ENCODE data around the gene TBC1D8. TPM values are rescaled to one million over a fixed set of nuclear protein-coding genes. Genes with fewer than 3 reads are reported as not detected.
"Not testable (repeated sequence)": the region's sequence is repeated elsewhere in the genome, so short reads cannot be mapped to it uniquely, and the experiment has no call there.

Gene TBC1D8
- total RNA-seq = 32.4 TPM

DNA sequence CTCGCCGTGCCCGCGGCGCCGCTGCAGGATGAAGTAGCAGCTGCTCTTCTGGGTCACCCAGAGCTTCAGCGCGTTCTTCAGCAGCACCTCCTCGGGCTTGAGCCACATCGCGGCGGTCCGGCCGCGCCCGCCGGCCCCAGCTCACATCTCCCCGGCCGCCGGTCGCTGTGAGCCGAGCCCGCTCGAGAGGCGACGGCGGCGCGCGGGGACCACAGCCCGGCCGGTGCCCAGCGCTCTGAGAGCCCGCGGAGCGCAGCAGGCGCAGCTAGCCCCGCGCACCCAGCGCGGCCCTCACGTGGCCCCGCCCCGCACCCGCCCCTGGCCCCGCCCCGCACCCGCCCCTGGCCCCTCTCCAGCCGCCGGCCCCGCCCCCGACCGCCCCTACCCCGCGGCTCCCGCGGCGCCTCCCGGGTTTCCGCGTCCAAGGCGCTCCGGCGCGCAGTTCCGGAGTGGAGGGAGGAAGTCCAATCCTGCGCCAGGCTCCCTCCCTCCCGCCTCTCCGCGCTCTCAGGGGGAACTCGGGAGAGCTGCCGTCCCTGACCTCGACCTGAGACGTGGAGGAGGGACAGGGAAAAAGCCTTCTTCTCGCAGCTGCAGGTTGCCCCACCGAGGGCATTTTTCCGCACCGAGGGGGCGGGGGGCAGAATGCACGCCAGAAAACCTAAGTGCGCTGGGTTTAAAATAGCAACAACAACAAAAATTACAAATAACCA, at the start of gene TBC1D8:
TSS of gene TBC1D8 (minus strand) at position 237 of the 713 bp plus-strand sequence. CDS start at position 108, 129 bp downstream.
- peak; percentile 94 for DNase-seq

DNA sequence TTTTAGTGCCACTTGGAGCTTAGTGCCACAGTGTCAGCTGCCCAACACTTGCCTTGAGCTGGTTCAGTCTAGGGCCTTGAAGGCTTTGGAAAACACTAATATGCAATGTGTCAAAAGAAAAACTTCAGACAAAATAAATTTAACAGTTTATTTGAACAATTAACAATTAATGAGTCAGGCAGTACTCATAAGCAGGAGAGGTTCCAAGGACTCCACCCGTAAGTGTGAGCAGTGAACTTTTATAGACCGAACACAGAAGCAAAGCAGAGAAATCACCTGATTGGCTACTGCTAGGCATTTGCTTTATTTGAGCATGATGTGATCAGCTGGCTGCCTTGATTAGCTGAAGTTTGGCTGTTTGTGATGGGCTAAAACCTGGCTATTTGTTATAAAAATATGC, 49.5 kb upstream of the TBC1D8 start:
- DNase-seq = no peak

DNA sequence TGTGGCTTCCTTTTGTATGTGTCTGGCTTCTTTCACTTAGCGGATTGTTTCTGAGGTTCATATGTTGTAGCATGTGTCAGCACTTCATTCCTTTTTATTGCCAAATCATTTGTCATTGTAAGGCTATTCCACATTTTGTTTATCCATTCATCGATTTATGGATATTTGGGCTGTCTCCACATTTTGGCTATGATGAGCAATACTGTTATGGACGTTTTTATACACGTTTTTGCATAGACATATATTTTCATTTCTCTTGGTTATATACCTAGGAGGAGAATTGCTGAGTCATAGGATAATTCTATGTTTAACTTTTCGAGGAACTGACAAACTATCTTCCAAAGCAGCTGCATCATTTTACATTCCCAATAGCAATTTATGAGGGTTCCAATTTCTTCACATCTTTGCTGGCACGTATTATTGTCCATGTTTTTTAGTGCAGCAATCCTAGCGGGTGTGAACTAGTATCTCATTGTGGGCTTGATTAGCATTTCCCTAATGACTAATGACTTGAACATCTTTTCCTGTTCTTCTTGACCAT, 48.1 kb upstream of the TBC1D8 start:
- DNase-seq = no peak

DNA sequence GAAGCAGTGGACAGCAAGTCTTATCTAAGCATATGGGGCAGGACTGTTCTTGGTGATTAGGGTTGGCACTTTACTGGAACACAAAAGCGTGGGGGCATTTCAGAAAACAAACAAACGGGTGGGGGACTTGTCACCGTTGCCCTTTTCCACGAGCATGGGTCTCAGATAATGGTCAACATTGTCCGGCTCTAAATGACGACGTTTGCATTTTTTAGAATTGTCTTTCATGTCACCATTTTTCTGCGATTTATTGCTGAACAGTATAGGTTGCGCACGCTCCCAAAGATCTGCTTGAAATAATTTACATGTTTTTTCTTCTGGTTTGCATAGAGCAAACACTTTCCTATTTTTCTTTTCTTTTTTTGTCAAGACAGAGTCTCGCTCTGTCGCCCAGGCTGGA, 46.6 kb upstream of the TBC1D8 start:
- no peak for DNase-seq

DNA sequence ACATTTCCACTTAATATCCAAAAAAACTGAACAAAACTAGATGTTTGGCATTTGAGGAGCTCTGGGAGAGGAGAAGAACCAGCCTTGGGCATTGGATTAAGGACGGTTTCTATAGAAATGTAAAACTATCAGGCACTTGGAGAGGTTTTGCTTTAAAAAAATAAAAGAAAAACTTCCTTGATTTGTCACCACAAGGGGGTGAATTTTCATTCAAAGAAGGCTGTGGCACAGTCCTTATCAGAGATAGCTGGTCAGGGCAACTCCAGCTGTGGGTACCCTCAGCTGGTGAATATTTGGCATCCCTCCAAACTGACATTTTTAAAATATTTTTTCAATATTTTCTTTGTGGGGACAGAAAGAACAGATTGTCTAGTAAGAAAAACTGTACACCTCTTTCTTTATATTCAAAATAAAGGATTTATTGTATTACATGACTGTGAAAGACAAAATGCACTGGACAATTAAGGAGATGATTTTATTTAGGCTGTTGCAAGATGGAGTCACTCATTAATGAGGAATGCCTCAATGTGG, 46.1 kb upstream of the TBC1D8 start:
- no peak for DNase-seq

DNA sequence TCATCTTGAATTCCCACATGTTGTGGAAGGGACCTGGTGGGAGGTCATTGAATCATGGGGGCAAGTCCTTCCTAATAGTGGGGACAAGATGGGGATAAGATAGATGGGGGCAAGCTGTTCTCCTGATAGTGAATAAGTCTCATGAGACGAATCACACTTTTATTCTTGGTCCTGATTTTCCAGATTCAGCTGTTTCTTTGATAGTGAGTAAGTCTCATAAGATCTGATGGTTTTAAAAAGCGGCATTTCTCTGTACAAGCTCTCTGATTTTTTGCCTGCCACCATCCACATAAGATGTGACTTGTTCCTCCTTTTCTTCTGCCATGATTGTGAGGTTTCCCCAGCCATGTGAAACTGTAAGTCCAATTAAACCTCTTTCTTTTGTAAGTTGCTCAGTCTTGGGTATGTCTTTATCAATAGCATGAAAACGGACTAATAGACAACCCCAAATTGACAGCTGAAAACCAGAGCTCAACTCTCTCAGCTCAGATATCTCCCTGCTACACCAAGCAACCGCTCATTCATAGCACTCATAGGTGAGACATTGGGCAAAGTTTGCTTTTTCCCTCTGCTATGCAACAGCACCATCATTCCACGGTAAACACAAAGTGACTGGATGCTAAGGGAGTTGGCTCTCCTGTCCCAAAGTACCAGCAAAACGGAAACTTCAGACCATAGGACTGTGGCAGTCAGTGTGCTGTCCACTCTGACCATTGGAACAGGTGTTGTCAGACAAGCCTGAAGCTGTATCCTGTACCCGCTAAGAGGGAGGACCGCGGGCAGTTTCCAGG, 44.9 kb upstream of the TBC1D8 start:
- DNase-seq = no peak

DNA sequence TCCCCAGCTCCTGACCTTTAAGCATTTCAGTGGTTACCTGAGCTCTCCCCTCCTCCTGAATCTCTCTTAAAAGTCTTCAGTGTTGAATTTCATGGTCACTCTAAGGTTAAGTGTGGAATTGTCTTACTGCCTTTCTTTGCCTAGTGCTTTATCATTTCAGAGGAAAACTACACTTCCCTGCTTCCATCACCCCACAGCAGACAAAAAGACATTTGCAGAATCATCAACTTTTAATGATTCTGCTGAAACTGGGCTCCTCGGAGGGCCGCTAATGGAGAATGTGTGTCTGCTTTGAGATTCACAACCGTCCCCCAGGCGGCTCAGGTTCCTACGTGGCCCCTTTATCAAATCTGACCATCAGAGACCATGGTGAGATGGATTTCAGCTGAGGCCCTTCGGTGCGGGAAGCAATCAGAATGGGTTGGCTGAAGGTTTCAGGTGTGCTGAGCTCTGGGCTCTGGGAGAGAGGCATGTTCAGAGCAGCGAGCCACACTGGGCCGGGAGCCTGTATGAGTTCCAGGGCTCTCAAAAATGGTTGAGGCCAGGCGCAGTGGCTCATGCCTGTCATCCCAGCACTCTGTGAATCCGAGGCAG, 41.9 kb upstream of the TBC1D8 start:
- DNase-seq = no peak

DNA sequence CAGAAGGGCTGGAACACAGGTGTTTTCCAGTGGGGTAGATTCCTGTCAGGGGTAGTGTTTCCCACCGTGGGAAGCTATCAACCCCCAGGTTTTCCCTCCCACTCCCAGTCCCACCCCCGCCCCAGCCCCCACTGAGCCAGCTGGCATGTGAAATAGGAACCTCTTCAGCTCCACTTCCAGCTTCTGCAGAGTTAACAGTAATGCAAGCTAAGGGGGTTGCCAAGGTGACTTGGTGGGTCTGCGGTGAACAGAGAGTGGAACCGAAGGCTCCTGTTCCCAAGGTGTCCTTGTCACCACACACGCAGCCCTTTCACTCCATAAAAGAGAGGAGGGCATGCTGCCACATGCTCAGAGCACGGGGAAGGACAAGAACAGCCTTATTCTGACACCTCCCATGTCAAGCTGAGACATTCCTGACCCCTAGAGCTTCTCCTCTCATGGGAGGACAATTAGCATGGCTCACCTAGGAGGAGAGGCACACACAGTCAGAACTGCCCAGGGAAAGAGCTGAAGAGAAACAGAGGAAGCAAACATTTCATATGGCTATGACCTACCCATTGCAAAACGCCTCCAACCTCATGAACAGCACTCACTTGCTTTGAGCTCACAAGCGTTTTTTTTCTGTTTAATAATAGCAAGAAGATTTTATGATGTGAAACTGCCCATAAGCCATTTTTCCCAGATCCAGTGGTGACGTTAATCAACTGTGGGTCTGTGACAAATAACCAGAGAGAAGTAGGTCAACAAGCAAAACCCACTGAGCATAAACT, 39.8 kb upstream of the TBC1D8 start:
- peak; percentile 27 for DNase-seq

DNA sequence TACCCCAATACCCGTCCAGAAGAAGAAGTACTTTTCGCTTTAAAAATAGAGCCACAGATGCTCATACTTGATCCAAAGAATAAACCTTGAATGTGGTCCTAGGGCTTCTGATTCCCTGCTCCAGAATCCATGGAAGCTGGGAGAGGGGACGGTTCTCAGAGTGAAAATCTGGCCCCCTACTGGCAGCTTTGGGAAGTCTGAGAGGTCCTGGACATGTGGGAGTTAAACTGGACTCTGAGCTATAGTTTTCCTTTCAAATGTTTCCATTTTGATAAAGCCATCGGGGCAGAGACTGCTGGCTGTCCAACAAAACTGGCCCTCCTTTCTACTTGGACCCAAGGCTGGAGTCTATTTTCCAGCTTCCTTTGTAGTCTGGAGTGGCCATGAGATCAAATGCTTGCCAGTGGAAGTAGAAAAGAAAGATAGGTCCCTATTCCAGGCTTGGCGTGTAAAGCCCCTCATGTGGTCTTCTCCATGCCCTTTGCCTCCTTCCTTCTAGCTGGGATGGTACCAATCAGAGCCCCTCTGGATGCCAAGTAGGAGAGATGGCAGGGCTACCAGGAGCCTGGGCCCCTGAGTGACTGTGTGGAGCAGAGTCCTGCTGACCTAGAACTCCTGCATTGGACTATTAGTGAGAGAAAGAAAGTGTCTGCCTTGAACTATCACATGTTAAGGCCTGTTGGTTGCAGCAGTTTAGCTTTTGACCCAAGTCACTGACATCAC, 37.7 kb upstream of the TBC1D8 start:
- DNase-seq = no peak

DNA sequence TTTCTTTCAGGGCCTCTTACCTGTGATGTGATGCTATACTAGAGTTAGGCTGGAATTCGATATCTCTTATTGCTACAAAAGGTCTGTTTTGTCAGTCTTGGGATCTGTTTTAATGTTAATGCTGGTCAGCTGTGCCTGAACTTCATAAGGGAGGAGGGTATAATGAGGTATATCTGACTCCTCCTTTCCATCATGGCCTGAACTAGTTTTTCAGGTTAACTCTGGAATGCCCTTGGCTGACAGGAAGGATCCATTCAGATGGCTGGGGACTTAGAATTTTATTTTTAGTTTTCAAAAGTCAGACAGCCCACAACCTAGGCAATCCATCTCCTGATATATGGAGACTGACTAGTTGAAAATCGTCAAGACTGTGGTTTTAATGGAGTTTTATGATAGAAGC, 35.9 kb upstream of the TBC1D8 start:
- no peak for DNase-seq

DNA sequence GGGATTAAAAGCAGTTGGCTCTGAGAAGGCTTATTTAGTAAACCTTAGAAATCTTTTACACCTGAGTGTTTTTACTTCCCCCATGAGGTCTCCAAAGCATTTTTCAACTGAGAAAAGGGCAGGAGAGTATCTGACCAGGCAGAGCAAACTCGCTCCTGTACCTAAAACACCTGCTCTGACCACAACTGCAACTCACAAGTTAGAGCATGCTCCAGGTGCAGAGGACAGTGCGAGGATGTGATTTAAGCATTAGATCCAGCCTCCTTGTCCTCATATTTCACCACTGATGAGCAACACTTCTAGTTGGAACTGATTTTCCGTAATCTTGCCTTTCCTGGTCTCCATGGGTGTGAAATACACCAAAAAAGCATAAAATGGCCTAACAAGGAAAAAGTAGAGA, 34.5 kb upstream of the TBC1D8 start:
- no peak for DNase-seq

DNA sequence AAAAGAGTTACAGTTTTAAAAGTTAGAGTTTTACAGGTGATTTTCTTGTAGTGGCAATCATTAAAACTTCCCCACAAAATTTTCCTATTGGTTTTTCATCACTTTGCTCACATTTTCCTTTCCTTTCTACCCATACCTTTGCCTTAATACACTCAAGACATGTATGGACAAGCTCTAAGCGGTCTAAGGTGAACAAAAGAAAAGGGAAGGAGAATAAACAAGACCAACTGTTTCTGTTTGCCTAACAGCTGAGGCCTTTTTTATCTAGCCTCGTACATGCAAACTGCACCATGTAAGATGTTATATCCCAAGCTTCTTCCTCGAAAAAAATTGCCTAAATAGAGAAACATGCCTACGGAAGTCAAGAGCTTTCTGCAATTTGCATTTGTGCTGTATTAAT, 33.9 kb upstream of the TBC1D8 start:
- peak; percentile 22 for DNase-seq

DNA sequence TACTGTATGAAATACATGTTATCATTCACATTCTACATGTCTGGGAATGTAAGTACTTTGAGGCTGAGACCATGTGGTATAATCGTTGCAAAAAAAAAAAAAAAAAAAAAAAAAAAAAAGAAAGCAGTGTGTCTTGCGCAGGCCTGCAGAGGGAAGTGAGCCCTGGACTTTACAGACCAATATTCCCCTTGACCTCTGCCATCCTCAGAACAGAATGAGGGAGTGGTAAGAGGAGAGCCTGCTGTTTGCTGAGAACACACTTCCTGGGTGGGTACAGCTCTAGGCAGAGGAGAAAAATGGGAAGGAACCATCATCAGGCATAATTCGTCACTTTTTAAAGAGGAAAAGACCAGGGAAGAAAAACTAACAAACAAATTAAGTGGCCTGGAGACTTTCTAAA, 28.8 kb upstream of the TBC1D8 start:
- no peak for DNase-seq

DNA sequence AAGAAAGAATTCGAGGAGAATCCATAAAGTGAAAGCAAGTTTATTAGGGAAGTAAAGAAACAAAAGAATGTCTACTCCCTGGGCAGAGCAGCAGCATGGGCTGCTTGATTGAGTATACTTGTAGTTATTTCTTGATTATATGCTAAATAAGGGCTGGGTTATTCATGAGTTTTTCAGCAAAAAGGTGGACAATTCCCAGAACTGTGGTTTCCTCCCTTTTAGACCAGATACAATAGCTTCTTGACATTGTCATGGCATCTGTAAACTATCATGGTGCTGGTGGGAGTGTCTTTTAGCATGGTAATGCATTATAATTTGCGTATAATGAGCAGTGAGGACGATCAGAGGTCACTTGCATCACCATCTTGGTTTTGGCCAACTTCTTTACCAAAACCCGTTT, 25.6 kb upstream of the TBC1D8 start:
- no peak for DNase-seq

DNA sequence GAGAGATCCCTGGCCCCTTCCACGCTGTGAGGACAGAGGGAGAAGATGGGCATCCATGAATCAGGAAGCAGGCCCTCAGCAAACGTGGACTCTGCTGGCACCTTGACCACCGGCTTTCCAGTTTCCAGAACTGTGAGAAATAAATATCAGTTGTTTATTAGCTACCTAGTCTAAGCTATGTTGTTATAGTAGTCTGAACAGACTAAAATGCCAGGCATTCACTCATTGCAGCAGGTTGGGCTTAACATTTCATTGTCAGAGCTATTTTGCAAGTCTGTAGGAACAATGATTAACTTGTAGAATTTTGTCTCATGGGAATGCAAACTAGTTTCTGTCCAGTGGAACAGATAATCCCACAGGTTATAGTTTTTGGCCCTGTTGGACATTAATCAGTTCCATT, 24.8 kb upstream of the TBC1D8 start:
- no peak for DNase-seq

DNA sequence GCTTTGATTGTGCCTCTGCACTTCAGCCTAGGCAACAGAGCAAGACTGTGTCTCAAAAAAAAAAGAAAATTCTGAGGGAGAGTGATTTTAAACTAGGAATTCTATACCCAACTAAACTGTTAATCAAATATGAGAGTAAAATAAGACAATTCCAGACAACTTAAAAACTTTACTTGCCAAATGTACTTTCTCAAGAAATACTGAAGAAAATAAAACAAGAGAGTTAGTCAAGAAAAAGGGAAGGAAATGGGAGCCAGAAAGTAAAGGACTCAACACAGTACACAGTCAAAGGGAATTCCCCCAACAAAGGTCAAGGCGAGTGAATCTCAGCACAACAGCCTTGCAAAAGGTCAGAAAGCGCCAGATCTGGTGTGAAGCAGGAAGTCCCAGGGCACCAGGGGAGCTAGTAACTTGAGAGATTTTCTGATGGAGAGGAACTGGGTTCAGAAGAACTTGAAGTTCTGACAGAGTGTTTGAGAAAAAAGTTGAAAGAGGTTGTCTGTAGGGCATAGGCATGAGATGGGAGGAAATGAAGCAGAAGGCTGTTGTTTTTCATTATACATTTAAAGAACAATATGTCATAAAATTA, 22.6 kb upstream of the TBC1D8 start:
- no peak for DNase-seq

DNA sequence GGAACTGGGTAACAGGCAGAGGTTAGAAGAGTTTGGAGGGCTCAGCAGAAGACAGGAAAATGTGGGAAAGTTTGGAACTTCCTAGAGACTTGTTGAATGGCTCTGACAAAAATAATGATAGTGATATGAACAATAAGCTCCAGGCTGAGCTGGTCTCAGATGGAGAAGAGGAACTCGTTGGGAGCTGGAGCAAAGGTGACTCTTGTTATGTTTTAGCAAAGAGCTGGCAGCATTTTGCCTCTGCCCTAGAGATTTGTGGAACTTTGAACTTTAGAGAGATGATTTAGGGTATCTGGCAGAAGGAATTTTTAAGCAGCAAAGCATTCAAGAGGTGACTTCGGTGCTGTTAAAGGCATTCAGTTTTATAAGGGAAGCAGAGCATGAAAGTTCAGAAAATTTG, 18.6 kb upstream of the TBC1D8 start:
- DNase-seq = not testable (repeated sequence)

DNA sequence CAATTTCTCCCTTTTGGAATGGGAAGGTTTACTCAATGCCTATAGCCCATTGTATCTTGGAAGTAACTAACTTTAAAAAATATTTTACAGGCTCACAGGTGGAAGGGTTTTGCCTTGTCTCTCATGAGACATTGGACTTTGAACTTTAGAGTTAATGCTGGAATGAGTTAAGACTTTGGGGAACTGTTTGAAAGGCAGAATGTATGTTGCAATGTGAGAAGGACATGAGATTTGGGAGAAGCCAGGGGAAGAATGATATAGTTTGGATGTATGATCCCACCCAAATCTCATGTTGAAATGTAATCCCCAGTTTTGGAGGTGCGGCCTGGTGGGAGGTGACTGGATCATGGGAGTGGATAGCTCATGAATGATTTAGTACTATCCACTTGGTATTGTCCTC, 17.5 kb upstream of the TBC1D8 start:
- no peak for DNase-seq

DNA sequence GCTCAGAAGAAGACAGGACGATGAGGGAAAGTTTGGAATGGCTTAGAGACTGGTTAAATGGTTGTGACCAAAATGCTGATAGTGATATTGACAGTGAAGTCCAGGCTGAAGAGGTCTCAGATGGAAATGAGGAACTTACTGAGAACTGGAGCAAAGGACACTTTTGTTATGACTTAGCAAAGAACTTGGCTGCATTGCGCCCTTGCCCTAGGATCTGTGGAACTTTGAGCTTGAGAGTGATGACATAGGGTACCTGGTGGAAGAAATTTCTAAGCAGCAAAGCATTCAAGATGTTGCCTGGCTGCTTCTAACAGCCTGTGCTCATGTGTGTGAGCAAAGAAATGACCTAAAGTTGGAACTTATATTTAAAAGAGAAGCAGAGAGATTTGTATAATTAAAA, 16.4 kb upstream of the TBC1D8 start:
- not testable (repeated sequence) for DNase-seq

DNA sequence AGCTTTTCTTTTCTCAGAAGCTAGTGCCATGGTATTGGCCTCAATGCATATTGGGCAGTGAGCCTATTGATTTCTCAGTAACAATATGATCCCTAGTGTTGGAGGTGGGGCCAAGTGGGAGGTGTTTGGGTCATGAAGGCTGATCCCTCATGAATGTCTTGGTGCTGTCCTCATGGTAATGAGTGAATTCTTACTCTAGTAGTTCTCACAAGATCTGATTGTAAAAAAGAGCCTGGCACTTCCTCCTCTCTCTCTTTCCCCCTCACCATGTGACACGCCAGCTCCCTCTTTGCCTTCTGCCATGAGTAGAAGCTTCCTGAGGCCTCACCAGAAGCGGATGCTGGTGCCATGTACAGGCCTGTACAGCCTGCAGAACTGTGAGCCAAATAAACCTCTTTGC, 12.8 kb upstream of the TBC1D8 start:
- DNase-seq = no peak

Measured in tongue (tissue), 2 donors.